ENCODE data around the gene LYG1.
"Not testable (repeated sequence)": the region's sequence is repeated elsewhere in the genome, so short reads cannot be mapped to it uniquely, and the experiment has no call there.

LYG1 gene

GRCh38 chr2:99301097-99301496 is at the start of gene LYG1:
Gene LYG1, minus strand, starts transcription at chr2:99301197. Its CDS starts 5,527 bp downstream, at chr2:99295670.
- not testable (repeated sequence) for DNase-seq

DNA sequence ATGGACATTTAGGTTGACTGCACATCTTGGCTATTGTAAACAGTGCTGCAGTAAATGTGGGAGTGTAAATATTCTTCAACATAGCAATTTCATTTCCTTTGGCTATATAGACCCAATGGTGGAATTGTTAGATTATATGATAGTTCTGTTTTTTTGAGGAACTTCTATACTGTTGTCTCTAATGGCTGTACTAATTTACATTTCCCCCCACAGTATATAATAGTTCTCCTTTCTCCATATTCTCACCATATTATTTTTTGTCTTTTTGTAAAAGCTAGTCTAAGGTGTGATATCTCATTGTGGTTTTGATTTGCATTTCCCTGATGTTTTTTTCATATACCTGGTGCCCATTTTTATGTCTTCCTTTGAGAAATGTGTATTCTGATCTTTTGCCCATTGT is 49.2 kb upstream of the LYG1 start:
- DNase-seq, result no peak

- DNase-seq, result no peak
Observed at GRCh38 chr2:99348173-99348572, 47.2 kb upstream of the LYG1 start.

- DNase-seq, result no peak
Observed at GRCh38 chr2:99346218-99346617, 45.2 kb upstream of the LYG1 start.

DNA sequence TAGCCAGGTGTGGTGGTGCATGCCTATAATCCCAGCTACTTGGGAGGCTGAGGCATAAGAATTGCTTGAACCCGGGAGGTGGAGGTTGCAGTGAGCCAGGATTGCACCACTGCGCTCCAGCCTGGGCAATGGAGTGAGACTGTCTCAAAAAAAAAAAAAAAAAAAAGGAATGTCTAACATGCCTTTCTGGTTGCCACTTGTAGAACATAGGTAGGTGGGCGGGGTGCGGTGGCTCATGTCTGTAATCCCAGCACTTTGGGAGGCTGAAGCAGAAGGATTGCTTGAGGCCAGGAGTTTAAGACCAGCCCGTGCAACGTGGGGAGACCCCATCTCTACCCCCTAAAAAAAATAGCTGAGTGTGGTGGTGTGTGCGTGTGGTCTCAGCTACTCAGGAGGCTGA is 44.4 kb upstream of the LYG1 start:
- not testable (repeated sequence) for DNase-seq

DNA sequence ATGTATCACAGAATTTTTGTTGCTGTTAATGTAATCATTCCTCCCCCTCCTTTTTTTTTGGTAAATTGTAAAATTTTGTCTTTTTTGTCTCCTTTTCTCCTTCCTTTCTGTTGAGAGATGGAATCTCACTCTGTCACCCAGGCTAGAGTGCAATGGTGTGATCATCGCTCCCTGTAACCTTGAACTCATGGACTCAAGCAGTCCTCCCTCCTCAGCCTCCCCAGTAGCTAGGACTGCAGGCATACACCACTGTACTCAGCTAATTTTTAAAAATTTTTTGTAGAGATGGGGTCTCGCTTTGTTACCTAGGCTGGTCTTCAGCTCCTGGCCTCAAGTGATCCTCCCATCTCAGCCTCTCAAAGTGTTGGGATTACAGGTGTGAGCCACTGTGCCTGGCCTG is 41.5 kb upstream of the LYG1 start:
- DNase-seq, result no peak

- DNase-seq, result no peak
Observed at GRCh38 chr2:99340669-99341236, 39.8 kb upstream of the LYG1 start.

DNA sequence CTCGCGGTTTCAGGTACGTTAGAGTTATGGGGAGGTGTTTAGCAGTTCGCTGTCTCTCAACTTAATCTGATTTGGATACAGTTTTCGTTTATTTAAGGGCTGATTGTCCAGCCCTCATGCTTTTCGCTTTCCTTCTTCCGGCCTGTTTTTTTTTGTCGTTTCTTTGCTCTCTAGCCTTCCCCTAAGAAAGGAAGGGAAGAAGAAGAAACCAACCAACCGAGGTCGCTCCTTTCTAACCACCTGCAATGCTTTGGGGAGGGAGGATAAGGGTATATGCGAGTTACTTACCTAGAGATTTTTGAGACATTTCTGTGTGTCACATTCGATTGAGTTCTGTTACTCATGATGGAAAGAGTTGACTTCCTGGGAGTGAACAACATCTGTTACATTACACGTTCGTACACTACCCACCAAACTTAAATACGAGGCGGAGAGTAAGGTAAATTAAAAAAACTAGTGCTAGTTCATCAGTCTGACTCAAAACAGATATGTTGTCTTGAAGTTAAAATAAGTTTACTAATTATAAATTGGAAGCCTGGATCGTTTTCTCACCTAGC is 37.1 kb upstream of the LYG1 start:
- DNase-seq, result peak; percentile 58

DNA sequence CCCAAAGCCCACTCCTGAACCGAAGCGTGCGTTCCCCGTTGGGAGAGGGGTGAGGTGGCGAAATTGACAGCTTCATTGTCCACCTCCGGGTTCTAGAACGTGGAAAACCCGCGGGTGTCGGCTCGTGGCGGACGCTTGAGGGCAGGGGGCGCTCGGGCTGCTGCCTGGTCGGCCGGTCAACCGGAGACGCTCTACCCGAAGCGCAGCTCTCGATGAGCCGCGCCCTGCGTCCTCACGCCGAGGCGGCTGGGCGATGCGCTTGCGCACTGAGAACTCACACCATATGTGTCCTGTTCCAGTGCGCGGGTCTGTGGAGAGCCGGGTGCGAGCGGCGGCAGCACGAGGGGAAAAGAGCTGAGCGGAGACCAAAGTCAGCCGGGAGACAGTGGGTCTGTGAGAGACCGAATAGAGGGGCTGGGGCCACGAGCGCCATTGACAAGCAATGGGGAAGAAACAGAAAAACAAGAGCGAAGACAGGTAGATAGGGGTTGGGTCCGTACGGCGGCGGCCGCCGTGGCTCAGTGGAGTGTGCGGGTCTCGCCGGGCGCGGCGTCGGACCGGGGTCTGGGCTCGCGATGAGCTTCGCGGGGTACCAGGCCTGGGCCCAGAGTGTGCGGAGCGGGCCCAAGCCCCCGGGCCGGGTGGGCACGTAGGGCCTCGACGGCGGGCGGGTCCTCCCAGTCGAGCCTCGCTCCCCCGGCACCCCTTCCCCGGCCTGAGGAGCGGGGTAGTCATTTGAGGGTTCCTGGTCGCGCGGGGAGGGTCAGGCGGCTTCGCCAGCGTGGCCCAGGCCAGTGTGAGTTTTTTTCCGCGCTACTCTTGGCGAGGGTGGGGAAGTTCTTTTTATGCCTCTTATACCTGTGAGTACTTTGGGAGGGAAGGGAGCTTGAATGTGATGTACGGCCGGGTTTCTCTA is 36.4 kb upstream of the LYG1 start, which contains the start of gene EIF5B:
Gene EIF5B (plus strand): TSS at position 277 of the 916 bp plus-strand sequence. CDS start 166 bp downstream, at position 443.
- DNase-seq, result peak; percentile 98

DNA sequence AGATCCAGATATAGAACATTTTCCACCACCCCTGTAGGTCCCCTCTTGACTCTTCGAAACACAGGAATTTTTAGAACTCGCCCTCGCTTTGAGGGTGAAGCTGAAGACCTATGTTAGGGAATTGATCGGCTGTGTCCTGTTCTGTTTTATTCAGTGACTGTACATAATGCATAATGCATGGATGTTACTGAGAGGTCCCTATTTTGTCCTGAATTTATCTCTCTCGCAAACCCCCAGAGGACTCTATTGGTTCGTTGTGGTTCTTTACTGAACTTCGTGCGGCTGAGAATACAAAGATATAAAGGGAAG is 35.8 kb upstream of the LYG1 start:
- no peak for DNase-seq

- DNase-seq, result peak; percentile 100
Observed at GRCh38 chr2:99335911-99336803, 35.2 kb upstream of the LYG1 start, which contains the start of gene TXNDC9. Gene TXNDC9, minus strand, starts transcription at chr2:99336333. Its CDS starts 3,123 bp downstream, at chr2:99333210.

DNA sequence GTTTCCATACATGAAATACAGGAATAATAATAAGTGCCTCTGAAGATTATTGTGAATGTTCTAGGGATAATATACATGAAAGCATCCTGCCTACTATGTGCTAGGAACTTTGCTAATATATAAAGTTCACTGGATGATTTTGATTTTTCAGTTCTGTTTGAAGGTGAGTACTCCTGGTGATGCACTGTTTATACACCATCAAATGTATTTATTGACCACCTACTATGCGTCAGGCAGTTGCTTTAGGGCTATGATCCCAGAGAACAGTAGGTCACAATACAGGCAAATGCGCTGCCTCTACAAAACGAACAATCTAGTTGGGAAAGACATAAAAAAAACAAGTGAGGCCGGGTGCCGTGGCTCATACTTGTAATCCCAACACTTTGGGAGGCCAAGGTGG is 24.4 kb upstream of the LYG1 start:
- no peak for DNase-seq

GRCh38 chr2:99317873-99318200 is 16.8 kb upstream of the LYG1 start:
- not testable (repeated sequence) for DNase-seq

DNA sequence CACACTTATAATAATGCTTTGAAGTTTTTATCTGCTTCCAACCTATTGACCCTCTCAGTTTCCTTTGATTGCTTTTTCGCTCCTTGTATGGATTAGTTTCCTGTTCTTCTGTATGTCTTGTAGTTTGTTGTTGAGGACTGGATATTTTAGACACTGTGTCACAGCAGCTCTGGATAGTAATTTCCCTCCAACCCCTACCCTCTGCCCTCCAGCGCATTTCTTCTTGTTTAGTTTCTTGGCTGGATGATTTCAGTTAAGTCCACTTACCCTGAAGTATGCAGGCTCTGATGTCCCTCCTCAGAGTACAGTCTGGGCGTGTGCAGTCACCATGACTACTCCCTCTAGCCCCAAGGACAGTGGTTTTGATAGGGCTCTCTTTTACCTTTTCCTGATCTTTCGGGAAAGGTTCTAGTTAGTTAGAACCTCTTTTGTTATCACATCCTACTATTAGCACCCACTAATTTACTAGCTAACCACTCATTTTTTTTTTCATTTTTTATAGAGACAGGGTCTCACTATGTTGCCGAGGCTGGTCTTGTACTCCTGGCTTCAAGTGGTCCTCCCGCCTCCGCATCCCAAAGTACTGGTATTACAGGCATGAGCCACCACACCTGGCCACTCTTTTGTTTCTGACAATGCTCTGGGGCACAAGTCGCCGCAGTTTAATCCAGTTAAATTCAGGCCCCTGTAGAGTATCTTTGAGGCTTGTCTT is 16.3 kb upstream of the LYG1 start:
- no peak for DNase-seq

- DNase-seq, result no peak
Observed at GRCh38 chr2:99299580-99299979, 1.4 kb downstream of the LYG1 start.

DNA sequence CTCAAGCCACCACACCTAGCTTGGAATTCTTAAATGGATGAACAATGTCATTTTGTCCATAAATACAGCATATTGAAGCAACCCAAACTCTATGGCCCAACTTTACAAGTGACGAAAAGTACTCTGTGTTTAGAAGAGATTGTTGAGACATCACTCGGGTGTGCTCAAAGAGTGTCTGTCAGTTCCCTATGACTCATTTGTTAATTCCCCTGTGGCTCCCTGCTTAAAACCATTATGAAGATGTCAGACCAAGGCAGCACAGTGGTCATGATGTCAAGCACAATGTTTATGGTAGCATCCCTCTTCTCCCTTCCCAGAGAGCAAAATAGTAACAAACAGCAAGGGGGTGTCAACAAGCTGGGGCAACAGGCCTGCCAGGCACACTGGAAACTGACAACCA is 3.0 kb downstream of the LYG1 start:
- DNase-seq, result no peak

DNA sequence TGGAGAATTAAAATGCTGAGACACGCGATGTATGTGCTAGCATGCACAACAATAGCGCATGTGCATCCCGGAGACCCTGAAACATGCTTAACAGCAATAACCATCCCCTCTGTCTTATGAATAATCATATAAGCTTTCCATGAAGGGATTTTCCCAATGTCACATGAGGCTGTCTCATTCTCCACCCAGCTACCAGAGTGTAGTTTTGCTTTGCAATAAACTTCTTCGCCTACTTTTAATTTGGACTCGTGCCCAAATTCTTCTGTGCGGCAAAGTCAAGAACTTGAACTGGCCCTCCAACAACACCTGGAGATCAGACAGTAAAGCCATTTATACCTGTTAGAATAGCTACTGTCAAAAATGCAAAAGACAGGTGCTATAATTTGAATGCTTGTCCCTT is 15.5 kb downstream of the LYG1 start:
- no peak for DNase-seq

GRCh38 chr2:99279969-99280695 is 20.9 kb downstream of the LYG1 start:
- DNase-seq, result no peak

DNA sequence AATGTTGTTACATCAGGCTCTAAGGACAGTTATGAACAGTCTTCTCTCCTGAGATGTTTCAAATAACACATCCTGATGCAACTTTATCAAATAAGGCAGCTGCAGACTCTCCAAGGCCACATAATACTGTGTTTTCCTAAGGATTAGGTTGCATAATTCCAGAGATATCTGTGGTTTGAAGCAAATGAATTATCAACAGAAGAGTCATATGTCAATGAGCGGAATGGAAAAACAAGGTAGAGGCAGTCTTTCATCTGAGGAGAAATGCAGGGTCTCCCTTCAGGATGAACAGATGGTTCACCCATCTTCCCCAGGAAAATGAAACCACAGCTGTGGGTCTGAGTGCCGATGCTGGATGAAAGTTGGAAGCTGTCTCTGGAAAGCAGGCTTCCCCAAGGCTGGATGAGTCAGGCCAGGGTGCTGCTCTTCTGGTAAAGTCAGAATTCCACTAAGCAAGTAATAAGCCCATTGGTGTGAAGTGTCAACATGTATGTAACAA is 22.2 kb downstream of the LYG1 start:
- peak; percentile 6 for DNase-seq

DNA sequence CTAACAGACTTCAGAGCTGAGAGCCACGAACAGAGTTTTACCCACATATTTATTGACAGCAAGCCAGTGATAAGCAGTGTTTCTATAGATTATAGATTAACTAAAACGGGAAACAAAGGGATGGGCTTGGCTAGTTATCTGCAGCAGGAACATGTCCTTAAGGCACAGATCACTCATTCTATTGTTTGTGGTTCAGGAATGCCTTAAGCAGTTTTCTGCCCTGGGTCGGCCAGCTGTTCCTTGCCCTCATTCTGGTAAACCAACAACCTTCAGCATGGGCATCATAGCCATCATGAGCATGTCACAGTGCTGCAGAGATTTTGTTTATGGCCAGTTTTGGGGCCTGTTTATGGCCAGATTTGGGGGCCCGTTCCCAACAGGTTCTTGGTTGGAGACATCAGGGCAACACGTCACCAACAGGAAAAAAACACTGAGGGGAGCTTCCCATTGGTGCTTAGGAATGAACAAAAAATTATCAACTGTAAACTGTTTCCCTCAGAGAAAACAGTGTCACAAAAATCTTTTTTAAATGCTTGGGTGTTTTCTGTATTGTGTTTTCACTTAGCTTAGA is 22.7 kb downstream of the LYG1 start:
- DNase-seq, result not testable (repeated sequence)

DNA sequence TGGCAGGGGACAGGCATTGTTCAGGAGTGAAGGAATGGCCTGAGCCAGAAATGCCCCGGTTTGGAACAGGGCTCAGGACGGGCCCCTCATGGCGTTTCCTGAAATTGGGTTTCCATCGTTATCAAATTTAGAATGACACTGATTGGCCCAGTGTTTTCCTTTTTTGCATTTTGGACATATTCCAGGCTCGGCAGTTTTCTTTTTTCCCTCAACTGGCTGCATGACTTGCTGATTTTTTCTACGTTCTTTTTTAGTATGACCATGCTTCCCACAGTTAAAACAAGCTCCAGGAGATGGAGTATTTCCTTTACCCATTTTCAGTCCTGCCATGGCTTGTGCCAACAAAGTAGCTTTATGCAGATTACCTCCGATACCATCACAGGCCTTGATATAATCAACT is 25.1 kb downstream of the LYG1 start:
- DNase-seq, result no peak
